ENCODE data around the gene CTNNA3. TPM values are rescaled to one million over a fixed set of nuclear protein-coding genes. Genes with fewer than 3 reads are reported as not detected.

Gene CTNNA3
- total RNA-seq, 1 experiment from 2014 or later: 0.32 TPM

- H3K4me2 ChIP-seq (ENCODE audit: low read length): no peak overlapping the region
- intact Hi-C loops (cut with micrococcal nuclease): loop anchor here (5.0 kb wide), 1 partner anchor 95 kb away; no protein-coding TSS in a partner anchor
- RAD21 ChIA-PET (ENCODE audit: low non-redundant PET in 1 of 2, low total read pairs in 2 of 2, uncharacterized antibody in 2 of 2, unreplicated experiment in 2 of 2): interaction anchor here in 1 of 2 experiments (0.5 kb wide), 1 partner anchor 377 kb away, joined by 3 read pairs; no protein-coding TSS in a partner anchor
- no peak overlapping the region for H3K4me3 ChIP-seq (replicated peaks in 1 of 2; ENCODE audit: low read depth in 1 of 2, low read length in 2 of 2)
- peak overlapping the region; percentile 100 for H2AFZ ChIP-seq (ENCODE audit: low read depth, low read length, poor library complexity, severe bottlenecking)
- no peak overlapping the region for H3K9ac ChIP-seq (ENCODE audit: low read length)
- CTCF ChIA-PET: interaction anchor here (1.1 to 2.8 kb wide), 5 partner anchors 30 to 146 kb away, joined by 3 to 13 read pairs (median 4); no protein-coding TSS in a partner anchor
- BruUV-seq (replicated peaks): no TSS peak
- POLR2A ChIA-PET: no interaction called here
- no peaks in the 10 kb centered on the region for H3K9me2 ChIP-seq (ENCODE audit: insufficient read depth)
- TF ChIP-seq YY1 (IDR thresholded peaks at IDR 0.05; ENCODE audit: extremely low read depth, insufficient replicate concordance, low read depth, low read length): no peak
- no peak for TF ChIP-seq SIN3A (IDR thresholded peaks at IDR 0.05; ENCODE audit: low read depth)
- TF ChIP-seq JUND (IDR thresholded peaks at IDR 0.05): no peak
- TF ChIP-seq CBX3 (IDR thresholded peaks at IDR 0.05; ENCODE audit: low read depth): no peak
- TF ChIP-seq SRF (IDR thresholded peaks at IDR 0.05; ENCODE audit: low read depth): no peak
- TF ChIP-seq MAX (IDR thresholded peaks at IDR 0.05): no peak
- TF ChIP-seq ZFX (IDR thresholded peaks at IDR 0.05): no peak
- no peak for TF ChIP-seq EZH2phosphoT487 (IDR thresholded peaks at IDR 0.05; ENCODE audit: borderline replicate concordance)
- no peaks in the 10 kb centered on the region for H4K20me1 ChIP-seq (ENCODE audit: insufficient read depth)
- no peaks in the 10 kb centered on the region for H3K36me3 ChIP-seq (ENCODE audit: control insufficient read depth in 1 of 2, insufficient read depth in 2 of 2, low read length in 2 of 2)
- peaks cover 13 to 21% of the 10 kb centered on the region in 2 experiments for H3K4me1 ChIP-seq (ENCODE audit: control insufficient read depth in 1 of 2, insufficient read depth in 2 of 2, low read length in 2 of 2)
- H3K27ac ChIP-seq (ENCODE audit: low read depth, low read length): no peak overlapping the region
- H3K79me2 ChIP-seq (ENCODE audit: insufficient read depth, low read length): no peaks in the 10 kb centered on the region
- no peak for DNase-seq (ENCODE audit: low read depth, low spot score)
- H3K9me3 ChIP-seq (ENCODE audit: control insufficient read depth in 1 of 2, insufficient read depth in 1 of 2, low read depth in 1 of 2, low read length in 2 of 2): no peaks in the 10 kb centered on the region
- ATAC-seq: no peak
- H3K27me3 ChIP-seq (ENCODE audit: insufficient read depth, low read length): no peaks in the 10 kb centered on the region
These were observed 29.0 kb downstream of the CTNNA3 start for GRCh38 chr10:67667035-67667425.

- H3K9me3 ChIP-seq (ENCODE audit: control insufficient read depth in 1 of 2, insufficient read depth in 1 of 2, low read depth in 1 of 2, low read length in 2 of 2): no peaks in the 10 kb centered on the region
- no peak overlapping the region for H3K9ac ChIP-seq (ENCODE audit: low read length)
- no peak overlapping the region for H3K27ac ChIP-seq (ENCODE audit: low read depth, low read length)
- no peaks in the 10 kb centered on the region for H3K79me2 ChIP-seq (ENCODE audit: insufficient read depth, low read length)
- peaks cover 13 to 21% of the 10 kb centered on the region in 2 experiments for H3K4me1 ChIP-seq (ENCODE audit: control insufficient read depth in 1 of 2, insufficient read depth in 2 of 2, low read length in 2 of 2)
- no peaks in the 10 kb centered on the region for H3K36me3 ChIP-seq (ENCODE audit: control insufficient read depth in 1 of 2, insufficient read depth in 2 of 2, low read length in 2 of 2)
- H2AFZ ChIP-seq (ENCODE audit: low read depth, low read length, poor library complexity, severe bottlenecking): peak overlapping the region; percentile 100
- H3K4me2 ChIP-seq (ENCODE audit: low read length): peak overlapping the region; percentile 58
- CTCF ChIA-PET: interaction anchor here (1.1 to 2.8 kb wide), 5 partner anchors 31 to 145 kb away, joined by 3 to 13 read pairs (median 4); no protein-coding TSS in a partner anchor
- ATAC-seq (peak; percentile 67), DNase-seq (ENCODE audit: low read depth, low spot score) (peak; percentile 60)
- POLR2A ChIA-PET: no interaction called here
- TF ChIP-seq ZFX (IDR thresholded peaks at IDR 0.05) (no peak), CTCF (IDR thresholded peaks at IDR 0.05 in 2 of 3, conservative IDR thresholded peaks at IDR 0.05 in 1 of 3; ENCODE audit: borderline replicate concordance in 1 of 3, insufficient read depth in 1 of 3, low read depth in 2 of 3, low read length in 2 of 3) (peak; percentile 48 to 64 (median 59)), ZBTB33 (IDR thresholded peaks at IDR 0.05; ENCODE audit: extremely low read depth, insufficient replicate concordance, low read length) (no peak), EZH2 (IDR thresholded peaks at IDR 0.05) (no peak), CEBPB (IDR thresholded peaks at IDR 0.05; ENCODE audit: low read depth) (peak; percentile 16; the same call in 1 of the 2 replicates), MAX (IDR thresholded peaks at IDR 0.05) (no peak), JUND (IDR thresholded peaks at IDR 0.05) (no peak), YY1 (IDR thresholded peaks at IDR 0.05; ENCODE audit: extremely low read depth, insufficient replicate concordance, low read depth, low read length) (no peak), SRF (IDR thresholded peaks at IDR 0.05; ENCODE audit: low read depth) (no peak), RAD21 (IDR thresholded peaks at IDR 0.05; ENCODE audit: low read depth) (peak; percentile 71)
- no TSS peak for BruUV-seq (replicated peaks)
- H3K27me3 ChIP-seq (ENCODE audit: insufficient read depth, low read length): no peaks in the 10 kb centered on the region
- H4K20me1 ChIP-seq (ENCODE audit: insufficient read depth): no peaks in the 10 kb centered on the region
- H3K4me3 ChIP-seq (replicated peaks in 1 of 2; ENCODE audit: low read depth in 1 of 2, low read length in 2 of 2): no peak overlapping the region
- RAD21 ChIA-PET (ENCODE audit: low non-redundant PET in 1 of 2, low total read pairs in 2 of 2, uncharacterized antibody in 2 of 2, unreplicated experiment in 2 of 2): interaction anchor here in 1 of 2 experiments (0.5 kb wide), 1 partner anchor 378 kb away, joined by 3 read pairs; no protein-coding TSS in a partner anchor
- intact Hi-C loops (cut with micrococcal nuclease): loop anchor here (1.0 to 5.0 kb wide), 2 partner anchors 96 to 114 kb away; no protein-coding TSS in a partner anchor
- no peaks in the 10 kb centered on the region for H3K9me2 ChIP-seq (ENCODE audit: insufficient read depth)
These were observed 29.5 kb downstream of the CTNNA3 start for GRCh38 chr10:67666416-67667034.
